GM19328 (cell line): ENCODE results near the gene VWF.
"Not testable (repeated sequence)": the region's sequence is repeated elsewhere in the genome, so short reads cannot be mapped to it uniquely, and the experiment has no call there.

Source experiments
- ATAC-seq: cut with Tn5 transposase; IDR thresholded peaks from one replicate; pipeline ENCODE4 v1.9.1; 2021; ENCODE audit warnings: mild to moderate bottlenecking, moderate library complexity; ENCODE audit not compliant: unreplicated experiment

Gene VWF

GRCh38 chr12:6146509-6146908 lies 22.0 kb upstream of the VWF start:
- ATAC-seq: no peak

- no peak for ATAC-seq
Measured at GRCh38 chr12:6145564-6145963, 21.1 kb upstream of the VWF start.

GRCh38 chr12:6143303-6143675 lies 18.8 kb upstream of the VWF start:
- ATAC-seq: no peak

- not testable (repeated sequence) for ATAC-seq
Measured at GRCh38 chr12:6142368-6143302, 18.2 kb upstream of the VWF start.

- ATAC-seq: not testable (repeated sequence)
Measured at GRCh38 chr12:6141731-6142367, 17.4 kb upstream of the VWF start.

- ATAC-seq: no peak
Measured at GRCh38 chr12:6140651-6141447, 16.4 kb upstream of the VWF start.

- ATAC-seq: no peak
Measured at GRCh38 chr12:6135071-6135470, 10.6 kb upstream of the VWF start.

- ATAC-seq: no peak
Measured at GRCh38 chr12:6133642-6134041, 9.2 kb upstream of the VWF start.

- no peak for ATAC-seq
Measured at GRCh38 chr12:6132496-6132895, 8.0 kb upstream of the VWF start.

- ATAC-seq: no peak
Measured at GRCh38 chr12:6125310-6125608, 789 bp upstream of the VWF start.

- no peak for ATAC-seq
Measured at GRCh38 chr12:6123258-6123657, 1.2 kb downstream of the VWF start.

- no peak for ATAC-seq
Measured at GRCh38 chr12:6122201-6122600, 2.3 kb downstream of the VWF start.

GRCh38 chr12:6120796-6121473 lies 3.5 kb downstream of the VWF start:
- no peak for ATAC-seq

GRCh38 chr12:6118891-6119568 lies 5.4 kb downstream of the VWF start:
- ATAC-seq: no peak

GRCh38 chr12:6116471-6117021 lies 7.9 kb downstream of the VWF start:
- ATAC-seq: no peak

- no peak for ATAC-seq
Measured at GRCh38 chr12:6115389-6115788, 9.1 kb downstream of the VWF start.

GRCh38 chr12:6114476-6114870 lies 10.0 kb downstream of the VWF start:
- ATAC-seq: no peak

- ATAC-seq: no peak
Measured at GRCh38 chr12:6113691-6114475, 10.6 kb downstream of the VWF start.

GRCh38 chr12:6112004-6112403 lies 12.5 kb downstream of the VWF start:
- no peak for ATAC-seq

GRCh38 chr12:6110006-6110405 lies 14.5 kb downstream of the VWF start:
- no peak for ATAC-seq
